ENCODE data around the gene CLRN3. TPM values are rescaled to one million over a fixed set of nuclear protein-coding genes. Genes with fewer than 3 reads are reported as not detected.
A peak's percentile ranks its signal among the peaks of the same experiment; 100 is the strongest.

Gene CLRN3
- total RNA-seq (2022), result 0.52 and 0.76 TPM in 2 replicates
- Bru-seq, nascent RNA, result percentile 18 among the genes with signal in this experiment
- BruChase-seq, experiment 1, labeled RNA remaining after a 6-hour chase, result percentile 15 among the genes with signal in this experiment
- BruChase-seq, experiment 2, labeled RNA remaining after a 2-hour chase, result percentile 6 among the genes with signal in this experiment
- long read RNA-seq, partial matches to known transcripts, result 0 of 2 reads
- long read RNA-seq, other reads (novel, unspliced or antisense), result 0 of 2 reads

- BruUV-seq (replicated peaks), result no TSS peak
- H3K27me3 Mint-ChIP-seq (ENCODE audit: unreplicated experiment), result no peaks in the 10 kb centered on the region
- TF ChIP-seq CTCF (IDR thresholded peaks at IDR 0.05; ENCODE audit: unreplicated experiment), result no peak
- no peaks in the 10 kb centered on the region for H3K4me1 Mint-ChIP-seq (ENCODE audit: low read depth, unreplicated experiment)
- intact Hi-C loops (cut with micrococcal nuclease; ENCODE audit: unreplicated experiment), result no loop called here
- DNase-seq, result no peak
- CTCF ChIA-PET, result no interaction called here
- no peak within 1 kb of the TSS for H3K27ac Mint-ChIP-seq (ENCODE audit: unreplicated experiment)
- H3K36me3 Mint-ChIP-seq (ENCODE audit: insufficient read depth, unreplicated experiment), result no peaks in the 10 kb centered on the region
- no peak within 1 kb of the TSS for H3K4me3 Mint-ChIP-seq (ENCODE audit: low read depth, unreplicated experiment)
- no peaks in the 10 kb centered on the region for H3K9me3 Mint-ChIP-seq (ENCODE audit: low read depth, unreplicated experiment)
Observed at GRCh38 chr10:127892743-127893142, at the start of gene CLRN3. Gene CLRN3 (minus strand): TSS chr10:127892941. CDS start chr10:127892784, 157 bp downstream.

DNA sequence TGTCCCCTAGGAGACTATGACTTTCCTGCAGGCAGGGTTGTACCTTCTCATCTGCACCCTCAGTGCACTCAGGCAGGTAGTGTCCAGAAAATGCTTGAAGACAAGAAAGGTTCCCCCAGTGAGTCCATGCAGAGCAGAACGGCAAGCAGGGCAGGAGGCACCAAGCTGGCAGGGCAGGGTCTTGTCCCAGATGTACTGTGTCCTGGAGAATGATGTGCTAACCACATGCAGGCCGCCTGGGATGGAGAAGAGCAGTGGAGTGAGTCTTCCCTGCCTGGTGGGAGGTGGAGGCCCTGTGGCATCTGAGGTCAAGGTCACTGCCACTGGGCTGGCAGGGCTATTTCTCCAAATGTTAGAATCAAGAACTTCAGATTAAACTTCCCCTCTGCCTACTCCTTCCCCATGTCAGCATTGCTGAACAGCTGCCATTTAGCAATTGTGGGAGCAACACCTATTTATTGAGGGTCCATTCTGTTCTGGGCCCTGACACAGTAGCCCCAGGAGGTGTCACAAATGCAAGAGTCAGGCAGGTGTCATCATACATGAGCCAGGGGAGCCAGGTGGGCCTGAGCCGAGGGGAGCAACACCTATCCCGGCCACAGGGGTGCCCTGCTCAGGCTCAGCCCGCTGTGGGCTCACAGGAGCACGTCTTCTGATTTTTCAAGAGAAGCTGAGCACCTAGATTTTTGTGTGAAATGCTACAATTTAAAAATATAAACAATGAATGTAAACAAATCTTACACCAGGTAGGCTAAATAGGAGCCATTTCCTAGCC is 48.3 kb upstream of the CLRN3 start:
- no TSS peak for BruUV-seq (replicated peaks)
- Mint-ChIP-seq H3K4me1 (ENCODE audit: low read depth, unreplicated experiment) (peaks cover 25% of the 10 kb centered on the region), H3K4me3 (ENCODE audit: low read depth, unreplicated experiment) (no peak overlapping the region), H3K9me3 (ENCODE audit: low read depth, unreplicated experiment) (no peaks in the 10 kb centered on the region), H3K27me3 (ENCODE audit: unreplicated experiment) (no peaks in the 10 kb centered on the region), H3K36me3 (ENCODE audit: insufficient read depth, unreplicated experiment) (peaks cover under 1% of the 10 kb centered on the region), H3K27ac (ENCODE audit: unreplicated experiment) (no peak overlapping the region)
- CTCF ChIA-PET, result no interaction called here
- intact Hi-C loops (cut with micrococcal nuclease; ENCODE audit: unreplicated experiment), result no loop called here
- DNase-seq, result no peak
- TF ChIP-seq CTCF (IDR thresholded peaks at IDR 0.05; ENCODE audit: unreplicated experiment), result no peak

- H3K9me3 Mint-ChIP-seq (ENCODE audit: low read depth, unreplicated experiment), result no peaks in the 10 kb centered on the region
Observed at GRCh38 chr10:127939786-127940330, 47.1 kb upstream of the CLRN3 start.

More at GRCh38 chr10:127939786-127940330, 47.1 kb upstream of the CLRN3 start:
- Mint-ChIP-seq H3K36me3 (ENCODE audit: insufficient read depth, unreplicated experiment) (peaks cover 12% of the 10 kb centered on the region), H3K27ac (ENCODE audit: unreplicated experiment) (no peak overlapping the region), H3K4me3 (ENCODE audit: low read depth, unreplicated experiment) (no peak overlapping the region), H3K4me1 (ENCODE audit: low read depth, unreplicated experiment) (peaks cover 13% of the 10 kb centered on the region), H3K27me3 (ENCODE audit: unreplicated experiment) (no peaks in the 10 kb centered on the region)
- intact Hi-C loops (cut with micrococcal nuclease; ENCODE audit: unreplicated experiment), result no loop called here
- no peak for DNase-seq
- TF ChIP-seq CTCF (IDR thresholded peaks at IDR 0.05; ENCODE audit: unreplicated experiment), result no peak
- CTCF ChIA-PET, result no interaction called here
- no TSS peak for BruUV-seq (replicated peaks)

Measured in Calu3 (cell line).